ENCODE measurements around the gene RTL9. TPM values are rescaled to one million over a fixed set of nuclear protein-coding genes. Genes with fewer than 3 reads are reported as not detected.
A peak's percentile ranks its signal among the peaks of the same experiment; 100 is the strongest.
"Not testable (repeated sequence)": the region's sequence is repeated elsewhere in the genome, so short reads cannot be mapped to it uniquely, and the experiment has no call there.

RTL9 gene
- total RNA-seq, 1 experiment from 2014 or later, result 0.07 TPM

GRCh38 chrX:110403441-110404238, 45.0 kb downstream of the RTL9 start:
- Histone ChIP-seq H2AFZ (ENCODE audit: low read length) (no peak overlapping the region), H3K9ac (ENCODE audit: low read length) (no peak overlapping the region), H3K4me3 (ENCODE audit: low read length) (no peak overlapping the region), H4K20me1 (ENCODE audit: insufficient read depth, low read depth, low read length) (no peaks in the 10 kb centered on the region), H3K27ac (ENCODE audit: low read length) (no peak overlapping the region), H3K9me3 (ENCODE audit: low read length) (no peaks in the 10 kb centered on the region), H3K9me2 (replicated peaks; ENCODE audit: insufficient read depth, low read length) (no peaks in the 10 kb centered on the region), H3K27me3 (ENCODE audit: low read length) (no peaks in the 10 kb centered on the region), H3K4me1 (ENCODE audit: low read length) (no peaks in the 10 kb centered on the region), H3K36me3 (ENCODE audit: insufficient read depth, low read length) (no peaks in the 10 kb centered on the region), H3K4me2 (ENCODE audit: low read depth, low read length, poor library complexity, severe bottlenecking) (no peak overlapping the region), H3K79me2 (ENCODE audit: low read length) (no peaks in the 10 kb centered on the region)
- DNase-seq, result no peak

DNA sequence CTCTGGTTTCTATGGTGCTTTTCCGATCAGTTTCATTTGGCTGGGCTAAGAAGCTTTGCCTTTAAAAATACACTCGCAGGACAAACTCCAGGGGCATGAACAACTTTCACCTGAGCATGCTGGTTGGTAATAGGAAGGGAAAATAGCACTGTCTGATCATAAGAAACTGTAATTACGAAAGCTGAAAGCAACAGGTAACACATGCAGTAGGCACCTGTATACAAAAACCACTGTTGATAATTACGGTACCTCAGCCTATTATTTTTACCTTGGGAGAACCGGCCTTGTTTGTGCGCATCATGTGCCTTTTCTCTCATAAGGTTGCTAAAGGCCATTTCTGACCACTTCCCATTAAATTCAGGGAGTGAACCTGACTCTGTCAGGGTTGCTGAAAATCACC, 45.7 kb downstream of the RTL9 start:
- no peaks in the 10 kb centered on the region for H4K20me1 ChIP-seq (ENCODE audit: insufficient read depth, low read depth, low read length)
- no peak overlapping the region for H3K4me3 ChIP-seq (ENCODE audit: low read length)
- no peaks in the 10 kb centered on the region for H3K4me1 ChIP-seq (ENCODE audit: low read length)
- no peak overlapping the region for H3K4me2 ChIP-seq (ENCODE audit: low read depth, low read length, poor library complexity, severe bottlenecking)
- DNase-seq, result no peak
- H3K79me2 ChIP-seq (ENCODE audit: low read length), result no peaks in the 10 kb centered on the region
- H3K9ac ChIP-seq (ENCODE audit: low read length), result no peak overlapping the region
- no peaks in the 10 kb centered on the region for H3K9me3 ChIP-seq (ENCODE audit: low read length)
- no peak overlapping the region for H3K27ac ChIP-seq (ENCODE audit: low read length)
- no peaks in the 10 kb centered on the region for H3K9me2 ChIP-seq (replicated peaks; ENCODE audit: insufficient read depth, low read length)
- H3K27me3 ChIP-seq (ENCODE audit: low read length), result no peaks in the 10 kb centered on the region
- H2AFZ ChIP-seq (ENCODE audit: low read length), result no peak overlapping the region
- no peaks in the 10 kb centered on the region for H3K36me3 ChIP-seq (ENCODE audit: insufficient read depth, low read length)

DNA sequence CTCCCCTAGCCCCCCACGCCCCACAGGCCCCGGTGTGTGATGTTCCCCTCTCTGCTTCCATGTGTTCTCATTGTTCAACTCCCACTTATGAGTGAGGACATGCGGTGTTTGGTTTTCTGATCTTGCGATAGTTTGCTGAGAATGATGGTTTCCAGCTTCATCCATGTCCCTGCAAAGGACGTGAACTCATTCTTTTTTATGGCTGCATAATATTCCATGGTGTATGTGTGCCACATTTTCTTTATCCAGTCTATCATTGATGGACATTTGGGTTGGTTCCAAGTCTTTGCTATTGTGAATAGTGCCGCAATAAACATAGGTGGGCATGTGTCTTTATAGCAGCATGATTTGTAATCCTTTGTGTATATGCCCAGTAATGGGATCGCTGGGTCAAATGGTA, 47.6 kb downstream of the RTL9 start:
- H3K9me3 ChIP-seq (ENCODE audit: low read length); H4K20me1 ChIP-seq (ENCODE audit: insufficient read depth, low read depth, low read length); H3K9me2 ChIP-seq (replicated peaks; ENCODE audit: insufficient read depth, low read length); H3K27ac ChIP-seq (ENCODE audit: low read length); H2AFZ ChIP-seq (ENCODE audit: low read length); H3K9ac ChIP-seq (ENCODE audit: low read length); H3K36me3 ChIP-seq (ENCODE audit: insufficient read depth, low read length); H3K4me3 ChIP-seq (ENCODE audit: low read length); DNase-seq; H3K79me2 ChIP-seq (ENCODE audit: low read length); H3K4me2 ChIP-seq (ENCODE audit: low read depth, low read length, poor library complexity, severe bottlenecking); H3K27me3 ChIP-seq (ENCODE audit: low read length); H3K4me1 ChIP-seq (ENCODE audit: low read length): not testable (repeated sequence)

DNA sequence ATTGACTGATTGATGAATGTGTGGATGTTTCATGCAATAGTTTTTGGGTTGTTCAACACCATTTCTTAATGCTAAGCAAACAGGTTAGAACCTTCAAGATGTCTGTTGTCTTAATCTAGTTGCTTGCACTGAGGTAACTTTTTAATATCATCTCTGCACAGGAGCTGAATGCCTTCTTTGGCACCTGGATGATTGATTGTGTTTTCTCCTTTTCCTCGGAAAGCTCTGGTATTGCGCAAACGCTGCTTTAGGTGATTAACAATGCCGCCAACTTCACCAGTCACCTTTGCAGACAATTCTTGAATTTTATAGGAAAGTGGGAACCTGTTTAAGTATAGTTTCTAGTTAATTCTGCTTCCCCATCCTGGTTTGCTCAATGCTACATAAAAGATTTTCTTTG, 48.2 kb downstream of the RTL9 start:
- Histone ChIP-seq H3K36me3 (ENCODE audit: insufficient read depth, low read length) (no peaks in the 10 kb centered on the region), H3K79me2 (ENCODE audit: low read length) (no peaks in the 10 kb centered on the region)

GRCh38 chrX:110407910-110408545, 49.4 kb downstream of the RTL9 start:
- H3K4me3 ChIP-seq (ENCODE audit: low read length), result no peak overlapping the region
- H3K9me2 ChIP-seq (replicated peaks; ENCODE audit: insufficient read depth, low read length), result no peaks in the 10 kb centered on the region
- H3K79me2 ChIP-seq (ENCODE audit: low read length), result no peaks in the 10 kb centered on the region
- H3K27me3 ChIP-seq (ENCODE audit: low read length), result no peaks in the 10 kb centered on the region
- H3K4me1 ChIP-seq (ENCODE audit: low read length), result peaks cover 8% of the 10 kb centered on the region
- H3K36me3 ChIP-seq (ENCODE audit: insufficient read depth, low read length), result no peaks in the 10 kb centered on the region
- H3K27ac ChIP-seq (ENCODE audit: low read length), result no peak overlapping the region
- no peaks in the 10 kb centered on the region for H3K9me3 ChIP-seq (ENCODE audit: low read length)
- no peak overlapping the region for H3K4me2 ChIP-seq (ENCODE audit: low read depth, low read length, poor library complexity, severe bottlenecking)
- H4K20me1 ChIP-seq (ENCODE audit: insufficient read depth, low read depth, low read length), result no peaks in the 10 kb centered on the region
- H3K9ac ChIP-seq (ENCODE audit: low read length), result no peak overlapping the region
- DNase-seq, result peak; percentile 85
- no peak overlapping the region for H2AFZ ChIP-seq (ENCODE audit: low read length)

More for the DNA sequence above, 48.2 kb downstream of the RTL9 start:
- Histone ChIP-seq H3K27ac (ENCODE audit: low read length) (no peak overlapping the region), H3K4me2 (ENCODE audit: low read depth, low read length, poor library complexity, severe bottlenecking) (no peak overlapping the region), H3K9me2 (replicated peaks; ENCODE audit: insufficient read depth, low read length) (no peaks in the 10 kb centered on the region), H4K20me1 (ENCODE audit: insufficient read depth, low read depth, low read length) (no peaks in the 10 kb centered on the region), H3K9me3 (ENCODE audit: low read length) (no peaks in the 10 kb centered on the region), H2AFZ (ENCODE audit: low read length) (no peak overlapping the region), H3K27me3 (ENCODE audit: low read length) (no peaks in the 10 kb centered on the region), H3K9ac (ENCODE audit: low read length) (no peak overlapping the region), H3K4me1 (ENCODE audit: low read length) (peaks cover 6% of the 10 kb centered on the region), H3K4me3 (ENCODE audit: low read length) (no peak overlapping the region)
- DNase-seq, result no peak

Small RNAs within 50 kb of the gene (small RNA-seq; reads per million reads assigned to genes)
- gene GNG5P2, result 0.12 reads per million

Other genes with a start within 250 kb of the RTL9 start
- gene AMMECR1, start 40.8 kb upstream of the RTL9 start, total RNA-seq (2014; rRNA removed; shearing (Covaris generic); ENCODE audit: low replicate concordance), result 8.5 and 15.1 TPM in 2 replicates